ENCODE data around the gene HOXD9.
A peak's percentile ranks its signal among the peaks of the same experiment; 100 is the strongest.

Gene HOXD9

DNA sequence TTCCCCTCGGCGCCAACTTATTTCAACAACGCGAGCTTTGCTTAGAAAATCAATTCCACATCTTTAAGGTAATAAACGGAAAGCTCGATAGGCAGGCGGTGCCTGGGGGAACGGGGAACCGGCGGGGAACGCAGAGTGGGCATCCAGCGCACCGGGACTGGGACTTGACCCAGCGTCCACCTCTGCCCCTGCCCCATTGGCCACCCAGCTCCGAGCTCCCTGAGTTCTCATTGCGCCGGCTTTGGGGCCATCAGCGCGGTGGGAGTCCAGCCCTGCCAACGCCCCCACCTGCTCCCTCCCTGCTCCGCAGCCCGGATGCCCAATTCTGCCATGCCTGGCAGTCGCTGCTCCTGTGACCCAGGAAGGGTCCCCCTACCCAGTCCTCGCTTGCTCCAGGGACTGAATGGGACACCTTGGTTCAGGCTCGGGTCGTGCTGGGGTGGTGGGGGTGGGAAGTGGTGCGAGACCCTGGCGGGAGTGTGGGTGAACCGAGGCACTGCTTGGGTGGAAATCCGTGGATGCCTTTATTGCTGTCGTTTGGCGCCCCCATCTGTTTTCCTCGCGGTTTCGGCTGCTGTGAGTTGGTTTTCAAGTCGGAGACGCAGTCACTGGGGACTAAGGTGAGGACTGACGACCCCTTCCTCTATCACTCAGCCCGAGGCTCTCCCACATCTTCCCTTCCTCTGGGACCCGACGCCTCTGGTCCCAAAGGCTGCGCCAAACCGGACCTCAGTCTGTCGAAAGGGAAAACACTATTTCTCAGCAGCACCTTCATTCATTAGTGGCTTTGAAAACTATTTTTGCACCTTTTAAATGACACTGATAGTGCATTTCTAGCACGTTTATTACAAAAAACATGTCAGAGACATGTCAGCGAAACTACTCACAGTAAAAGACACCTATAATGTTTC lies 36.4 kb upstream of the HOXD9 start:
- no peak for DNase-seq (ENCODE audit: low read depth)

DNA sequence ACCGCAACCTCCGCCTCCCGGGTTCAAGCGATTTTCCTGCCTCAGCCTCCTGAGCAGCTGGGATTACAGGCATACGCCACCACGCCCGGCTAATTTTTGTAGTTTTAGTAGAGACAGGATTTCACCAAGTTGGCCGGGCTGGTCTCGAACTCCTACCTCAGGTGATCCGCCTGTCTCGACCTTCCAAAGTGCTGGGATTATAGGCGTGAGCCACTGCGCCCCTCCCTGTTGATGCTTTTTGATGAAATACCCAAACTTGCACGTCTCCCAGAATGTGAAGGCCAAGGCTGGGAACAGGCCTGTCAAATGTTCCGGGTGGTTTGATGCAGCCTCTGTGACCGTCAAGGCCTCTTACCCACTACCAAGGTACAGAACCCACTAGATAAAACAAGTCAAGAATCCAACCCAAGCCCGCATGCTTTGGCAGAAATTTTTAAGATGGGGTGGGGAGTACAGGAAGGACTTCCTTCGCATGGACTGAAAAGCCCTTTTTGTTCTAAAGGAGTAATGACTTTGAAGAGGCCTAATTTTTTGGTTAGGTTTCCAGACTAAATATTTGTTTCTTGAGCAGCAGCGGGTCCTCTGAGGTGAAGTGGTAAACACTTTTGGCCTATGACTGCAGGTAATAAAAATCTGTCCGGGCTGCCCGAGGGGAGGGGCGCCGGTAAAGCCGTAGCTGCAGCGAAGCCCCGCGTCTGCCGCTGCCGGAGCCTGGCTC lies 35.0 kb upstream of the HOXD9 start:
- no peak for DNase-seq (ENCODE audit: low read depth)

DNA sequence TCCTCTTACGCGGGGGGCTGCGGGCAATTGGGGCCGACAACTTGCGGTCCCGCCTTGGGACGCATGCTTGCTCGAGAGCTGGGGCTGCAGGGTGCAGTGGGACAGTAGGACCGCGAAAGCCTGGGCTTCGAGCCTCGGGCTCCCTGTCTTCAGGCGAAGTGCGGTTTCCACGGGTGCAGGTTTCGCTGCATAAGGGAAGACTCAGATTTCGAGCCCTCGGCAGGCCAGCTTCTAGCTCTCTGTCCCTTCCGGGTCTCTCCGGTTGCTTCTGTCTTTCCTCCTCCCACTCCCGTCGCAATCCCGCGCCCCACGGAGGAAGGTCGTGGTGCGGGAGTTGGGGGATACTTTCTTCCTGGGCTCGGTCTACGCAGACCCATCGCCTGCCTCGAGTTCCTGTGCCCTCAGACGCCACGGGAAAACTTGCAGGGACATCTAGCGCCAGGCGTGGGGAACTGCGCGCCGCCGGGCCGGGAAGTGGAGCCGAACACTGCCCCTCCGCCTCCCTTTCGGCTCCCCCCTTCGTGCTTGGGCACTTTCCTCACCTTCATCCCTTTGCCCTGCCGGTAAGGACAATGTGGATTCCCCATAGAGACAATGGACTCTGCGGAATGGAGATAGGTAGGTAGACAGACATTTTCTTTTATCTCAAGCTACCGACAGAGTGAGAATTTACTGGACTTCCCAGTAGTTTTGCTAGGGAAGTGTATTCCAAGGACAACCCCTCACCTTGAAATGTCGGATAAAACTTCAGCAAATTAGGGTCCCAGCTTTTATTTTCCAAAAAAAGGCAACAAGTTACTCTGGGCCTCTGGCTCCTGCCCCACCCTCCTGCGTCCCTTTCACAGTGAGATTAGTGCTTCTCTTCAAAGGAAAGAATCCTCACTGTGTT lies 34.2 kb upstream of the HOXD9 start:
- no peak for DNase-seq (ENCODE audit: low read depth)

DNA sequence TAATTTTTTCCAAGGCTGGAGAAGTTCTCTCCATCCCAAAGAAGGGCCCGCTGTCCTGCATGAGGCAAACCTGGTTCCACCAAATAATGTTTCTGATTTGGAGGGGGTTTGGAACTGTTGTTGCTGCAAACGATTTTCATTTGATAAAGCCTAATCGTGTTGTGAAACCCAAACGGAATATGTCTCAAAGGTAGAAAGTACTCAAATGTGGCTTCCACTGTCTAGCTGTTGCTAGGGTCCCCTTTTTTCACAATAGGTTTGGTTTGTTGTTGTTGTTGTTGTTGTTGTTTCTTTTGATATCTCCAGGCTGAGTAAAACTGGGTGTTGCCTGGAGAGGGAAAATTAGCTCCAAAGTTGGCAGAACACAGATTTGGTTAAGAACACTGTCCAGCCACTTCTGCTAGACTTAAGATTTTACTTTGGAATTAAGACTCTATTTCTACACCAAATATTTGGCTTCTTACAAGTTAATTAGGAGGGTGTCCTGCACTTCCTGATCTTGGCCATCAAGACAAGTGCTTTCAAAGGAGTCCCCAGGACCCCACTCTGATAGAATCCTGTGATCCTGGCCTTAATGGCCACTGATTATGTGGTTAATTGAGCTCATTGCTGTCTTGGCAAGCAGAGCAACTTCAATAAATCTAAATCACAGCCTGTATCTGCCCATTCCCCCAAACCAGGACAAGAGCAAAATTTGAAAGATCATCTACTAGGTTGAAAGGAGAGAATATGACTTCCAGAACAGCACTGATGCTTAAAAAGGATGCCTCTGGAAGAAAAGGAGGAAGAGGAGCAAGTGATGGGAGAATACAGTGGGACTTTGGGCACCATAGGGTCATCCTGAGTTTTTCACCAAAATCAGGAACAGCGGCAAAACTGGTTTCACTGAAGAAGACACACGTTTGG lies 33.3 kb upstream of the HOXD9 start:
- DNase-seq (ENCODE audit: low read depth) = no peak

DNA sequence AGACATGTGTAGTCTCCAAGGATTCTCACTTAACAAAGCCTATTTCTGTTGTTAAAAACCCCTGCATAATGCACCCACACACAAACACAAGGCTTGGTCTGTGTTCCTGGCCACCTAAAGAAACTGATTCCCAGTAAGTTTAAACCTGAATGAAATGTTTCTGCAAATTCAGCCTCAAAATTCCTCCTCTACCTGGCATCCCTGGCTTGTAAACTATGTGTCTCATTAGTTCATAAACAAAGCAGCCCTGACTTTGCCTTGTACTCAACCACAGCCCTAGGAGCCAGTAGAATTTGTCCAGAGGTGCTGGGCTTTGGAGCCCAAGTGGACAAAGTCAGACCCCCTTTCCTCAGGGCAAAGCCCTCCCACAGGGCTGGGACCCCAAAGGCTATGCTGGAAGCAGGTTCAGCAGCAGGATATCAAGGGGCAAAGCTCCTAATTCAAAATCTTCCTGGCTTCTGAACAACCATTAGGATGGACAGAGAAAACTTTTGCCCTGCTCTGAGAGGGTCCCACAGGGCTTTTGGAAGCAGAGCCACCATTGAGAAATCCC lies 32.6 kb upstream of the HOXD9 start:
- no peak for DNase-seq (ENCODE audit: low read depth)

DNA sequence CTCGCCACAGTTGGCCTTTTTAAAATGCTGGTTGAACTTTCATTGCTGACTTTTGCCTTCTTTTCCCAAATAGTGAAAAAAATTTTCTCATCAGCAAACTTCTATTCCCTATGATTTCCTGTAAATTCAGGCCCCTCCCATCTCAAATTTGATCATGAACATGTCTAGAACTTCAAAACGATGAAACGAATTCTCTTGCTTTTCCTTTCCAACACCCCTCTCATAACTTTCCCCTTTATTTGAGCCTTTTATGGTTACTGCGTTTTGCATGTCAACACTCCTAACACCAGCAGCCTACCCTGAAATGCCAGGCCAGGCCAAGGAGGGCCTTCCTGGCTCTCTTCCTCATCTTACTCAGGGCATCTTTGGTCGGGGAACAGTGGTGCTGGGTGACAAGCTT lies 31.7 kb upstream of the HOXD9 start:
- no peak for DNase-seq (ENCODE audit: low read depth)

DNA sequence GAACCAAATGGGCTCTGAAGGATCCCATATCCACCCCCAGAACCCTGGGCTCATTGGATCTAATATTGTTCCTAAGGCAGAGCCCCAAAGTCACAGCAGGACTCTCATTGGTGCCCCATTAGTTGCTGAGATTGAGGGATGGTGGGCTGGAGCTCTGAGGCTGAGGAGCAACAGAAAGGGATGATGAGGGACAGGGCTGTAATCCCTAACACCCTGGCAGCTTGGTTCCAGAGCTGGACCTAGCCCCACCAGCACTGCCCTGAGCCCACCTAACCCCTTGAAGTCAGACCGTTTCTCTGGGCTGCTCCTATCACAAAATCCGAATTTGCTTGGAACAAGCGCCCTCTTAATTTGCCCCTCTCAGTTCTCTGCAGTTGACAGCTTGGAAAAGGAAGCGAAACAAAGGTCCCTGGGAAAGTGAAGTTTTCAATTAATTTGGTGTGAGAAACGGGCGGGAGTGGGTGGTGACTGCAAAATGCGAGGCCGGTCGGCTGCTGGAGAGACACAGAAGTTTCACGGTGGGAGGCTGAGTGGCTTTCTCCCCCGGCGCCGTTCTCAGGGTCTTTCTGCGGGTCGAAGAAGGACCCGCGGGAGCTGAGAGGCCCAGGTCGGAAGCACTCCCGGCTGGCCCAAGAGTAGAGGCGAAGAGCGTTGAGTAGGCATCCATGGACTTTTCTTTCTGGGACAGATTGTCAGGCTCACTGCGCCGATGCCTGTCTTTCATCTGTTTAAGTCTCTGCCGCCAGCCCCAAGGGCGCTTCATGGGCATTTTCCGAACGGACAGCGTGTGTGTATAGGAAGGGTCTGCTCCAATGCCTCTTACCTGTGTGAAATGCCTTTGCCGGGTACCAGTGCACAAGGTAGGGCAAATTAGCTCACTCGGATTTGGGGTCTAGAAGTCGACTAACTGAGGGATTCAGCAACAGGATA lies 30.9 kb upstream of the HOXD9 start:
- no peak for DNase-seq (ENCODE audit: low read depth)

DNA sequence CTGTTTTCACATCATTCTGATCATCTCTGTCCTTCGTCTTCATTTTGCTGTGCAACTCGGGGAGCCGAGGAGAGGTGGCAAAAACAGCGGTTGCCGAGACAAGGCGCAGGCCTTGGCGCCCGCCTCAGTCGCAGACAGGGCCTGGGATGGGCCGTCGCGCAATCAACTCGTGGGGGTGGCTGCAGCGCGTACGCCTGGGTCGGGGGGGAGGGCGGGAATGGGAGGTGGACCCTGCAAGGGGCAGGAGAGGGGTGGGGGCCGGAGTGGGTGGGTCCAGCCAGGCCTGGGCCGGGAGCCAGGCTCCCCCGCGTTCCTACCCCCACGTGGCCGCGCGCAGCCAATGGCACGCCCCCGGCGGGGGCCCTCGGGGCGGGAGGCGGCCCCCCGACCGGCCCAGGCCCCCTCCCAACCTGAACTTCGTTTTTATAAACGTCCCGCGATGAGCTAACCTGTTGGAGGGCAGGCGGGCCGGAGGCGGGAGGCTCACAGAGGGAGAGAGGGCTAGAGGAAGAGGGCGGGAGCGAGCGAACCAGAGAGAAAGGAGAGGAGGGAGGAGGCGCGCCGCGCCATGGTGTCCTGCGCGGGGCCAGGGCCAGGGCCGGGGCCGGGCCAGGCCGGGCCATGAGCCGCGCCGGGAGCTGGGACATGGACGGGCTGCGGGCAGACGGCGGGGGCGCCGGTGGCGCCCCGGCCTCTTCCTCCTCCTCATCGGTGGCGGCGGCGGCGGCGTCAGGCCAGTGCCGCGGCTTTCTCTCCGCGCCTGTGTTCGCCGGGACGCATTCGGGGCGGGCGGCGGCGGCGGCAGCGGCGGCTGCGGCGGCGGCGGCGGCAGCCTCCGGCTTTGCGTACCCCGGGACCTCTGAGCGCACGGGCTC lies 30.0 kb upstream of the HOXD9 start, which contains the start of gene HOXD13:
Gene HOXD13, plus strand, starts transcription at position 452 of the 875 bp plus-strand sequence. Its CDS starts 170 bp downstream, at position 622.
- DNase-seq (ENCODE audit: low read depth) = no peak

DNA sequence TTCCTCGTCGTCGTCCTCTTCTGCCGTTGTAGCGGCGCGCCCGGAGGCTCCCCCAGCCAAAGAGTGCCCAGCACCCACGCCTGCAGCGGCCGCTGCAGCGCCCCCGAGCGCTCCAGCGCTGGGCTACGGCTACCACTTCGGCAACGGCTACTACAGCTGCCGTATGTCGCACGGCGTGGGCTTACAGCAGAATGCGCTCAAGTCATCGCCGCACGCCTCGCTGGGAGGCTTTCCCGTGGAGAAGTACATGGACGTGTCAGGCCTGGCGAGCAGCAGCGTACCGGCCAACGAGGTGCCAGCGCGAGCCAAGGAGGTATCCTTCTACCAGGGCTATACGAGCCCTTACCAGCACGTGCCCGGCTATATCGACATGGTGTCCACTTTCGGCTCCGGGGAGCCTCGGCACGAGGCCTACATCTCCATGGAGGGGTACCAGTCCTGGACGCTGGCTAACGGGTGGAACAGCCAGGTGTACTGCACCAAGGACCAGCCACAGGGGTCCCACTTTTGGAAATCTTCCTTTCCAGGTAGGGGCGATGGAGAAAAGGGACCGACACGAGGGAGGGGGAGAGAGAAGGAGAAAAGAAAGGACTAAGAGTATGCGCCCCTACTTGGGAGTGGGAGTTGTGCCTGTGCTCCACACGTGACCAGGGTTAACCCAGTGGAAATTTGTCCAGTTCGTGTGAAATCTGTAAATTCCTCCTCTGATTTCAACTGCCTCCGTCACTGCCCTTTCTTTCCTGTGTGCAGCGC lies 29.2 kb upstream of the HOXD9 start:
- DNase-seq (ENCODE audit: low read depth) = no peak

DNA sequence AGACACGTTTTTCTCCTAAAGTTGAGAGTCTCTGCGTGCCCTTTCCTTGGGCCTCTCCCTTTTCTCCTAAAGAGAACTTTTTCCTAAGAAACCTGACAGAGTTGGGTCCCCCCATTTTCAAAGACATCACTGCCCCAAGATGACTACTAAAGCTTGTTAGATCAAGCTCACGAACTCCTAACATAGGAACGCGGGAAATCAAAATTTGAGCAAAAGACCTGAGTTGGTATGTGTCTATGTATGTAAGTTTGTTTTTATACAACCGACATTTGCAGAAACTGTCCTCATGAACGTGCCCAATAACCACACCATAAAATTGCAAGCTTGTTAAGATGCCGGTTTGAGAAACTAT lies 28.6 kb upstream of the HOXD9 start:
- no peak for DNase-seq (ENCODE audit: low read depth)

DNA sequence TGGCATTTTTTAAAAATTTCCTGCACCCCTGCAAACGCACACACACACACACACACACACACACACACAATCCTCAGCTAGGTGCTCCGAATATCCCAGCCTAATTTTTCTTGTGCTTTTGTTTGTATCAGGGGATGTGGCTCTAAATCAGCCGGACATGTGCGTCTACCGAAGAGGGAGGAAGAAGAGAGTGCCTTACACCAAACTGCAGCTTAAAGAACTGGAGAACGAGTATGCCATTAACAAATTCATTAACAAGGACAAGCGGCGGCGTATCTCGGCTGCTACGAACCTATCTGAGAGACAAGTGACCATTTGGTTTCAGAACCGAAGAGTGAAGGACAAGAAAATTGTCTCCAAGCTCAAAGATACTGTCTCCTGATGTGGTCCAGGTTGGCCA lies 28.2 kb upstream of the HOXD9 start:
- no peak for DNase-seq (ENCODE audit: low read depth)

DNA sequence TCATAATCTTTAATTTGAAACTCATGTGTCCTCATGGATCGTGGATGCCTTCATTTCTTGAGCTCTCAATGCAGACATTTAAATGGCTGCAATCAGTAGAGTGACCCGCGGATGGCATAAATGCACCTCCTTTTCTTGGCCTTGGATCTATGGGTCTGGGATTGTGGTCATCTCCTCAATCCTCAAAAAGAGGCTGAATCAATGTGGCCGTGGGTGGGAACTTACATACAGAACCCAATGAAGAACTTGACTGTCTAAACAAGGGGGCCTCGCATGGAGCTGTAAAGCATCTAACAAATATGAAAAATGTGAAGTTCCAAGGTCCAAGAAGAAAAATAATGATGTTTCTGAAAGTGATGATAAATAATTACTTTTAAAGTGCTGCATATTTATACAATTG lies 27.1 kb upstream of the HOXD9 start:
- DNase-seq (ENCODE audit: low read depth) = no peak

DNA sequence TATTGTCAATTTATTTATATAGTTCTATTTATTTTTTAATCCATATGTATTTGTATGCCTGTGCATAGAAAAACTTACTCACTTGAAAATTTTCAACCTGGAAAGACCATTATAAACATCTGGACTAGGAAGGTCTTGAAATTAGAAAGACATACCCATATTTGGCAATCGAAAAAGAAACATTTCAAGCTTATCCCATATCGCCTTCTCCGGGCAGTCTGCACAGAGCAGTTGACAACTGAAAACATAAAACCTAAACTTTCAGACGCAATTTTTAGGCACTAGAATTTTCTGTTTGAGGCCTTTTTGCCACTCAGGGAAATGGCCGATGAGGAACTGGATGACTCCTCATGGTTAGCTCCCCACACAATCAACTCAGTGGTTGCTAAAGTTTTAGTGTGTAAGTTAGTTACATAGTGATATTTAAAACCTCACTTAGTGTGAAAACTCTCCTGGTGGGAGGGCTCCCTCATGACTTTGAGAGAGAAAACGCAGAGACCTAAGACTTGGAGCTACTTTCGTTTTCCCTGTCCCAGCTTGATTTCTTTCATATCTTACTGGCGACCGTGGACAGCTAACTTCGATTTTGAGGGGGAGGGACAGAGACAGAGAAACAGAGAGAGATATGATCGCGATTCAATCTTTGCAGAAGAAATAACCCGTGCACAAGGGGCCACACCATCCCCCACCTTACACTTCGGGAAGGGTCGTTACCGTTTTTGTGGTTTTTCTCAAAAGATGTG lies 26.1 kb upstream of the HOXD9 start:
- DNase-seq (ENCODE audit: low read depth) = no peak

DNA sequence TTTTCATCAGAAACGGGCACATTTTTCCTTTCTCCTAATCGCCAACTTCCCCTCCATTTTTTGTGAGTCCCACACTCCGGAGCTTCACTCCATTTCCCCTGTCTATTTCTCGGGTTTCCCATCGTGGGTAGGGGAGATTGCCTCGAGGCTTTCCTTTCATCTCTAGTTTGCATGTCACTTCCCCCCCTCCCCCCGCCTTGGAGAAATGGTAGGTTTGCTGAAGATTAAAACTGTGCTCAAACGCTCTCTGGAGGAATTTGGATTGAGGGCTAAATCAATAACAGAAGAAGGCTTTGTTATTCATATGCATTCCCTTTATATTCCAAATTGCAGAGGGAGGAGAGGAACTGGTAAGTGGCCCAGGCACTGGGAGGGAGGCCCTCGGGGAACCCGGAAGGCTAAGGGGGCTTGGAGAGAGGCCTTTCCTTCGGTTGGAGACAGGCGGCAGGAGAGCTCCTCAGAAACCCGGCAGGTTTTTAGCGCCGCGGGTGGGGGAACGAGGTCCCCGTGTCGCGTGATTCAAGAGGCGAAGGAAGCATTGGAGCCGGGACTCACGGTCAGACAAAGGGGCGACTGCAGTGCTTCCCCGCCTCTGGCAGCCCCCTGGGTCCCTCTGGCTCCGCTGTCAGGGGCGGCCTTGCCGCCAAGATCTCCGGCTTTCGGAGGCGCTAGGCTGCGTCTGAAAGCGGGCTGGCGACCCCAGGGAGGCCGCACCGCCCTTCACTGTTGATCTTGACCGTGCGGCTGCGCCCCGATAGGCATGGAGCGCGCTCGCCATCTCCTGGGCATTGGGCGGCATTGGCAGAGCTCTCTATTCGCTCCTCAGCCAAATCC lies 25.3 kb upstream of the HOXD9 start:
- DNase-seq (ENCODE audit: low read depth) = peak; percentile 18

DNA sequence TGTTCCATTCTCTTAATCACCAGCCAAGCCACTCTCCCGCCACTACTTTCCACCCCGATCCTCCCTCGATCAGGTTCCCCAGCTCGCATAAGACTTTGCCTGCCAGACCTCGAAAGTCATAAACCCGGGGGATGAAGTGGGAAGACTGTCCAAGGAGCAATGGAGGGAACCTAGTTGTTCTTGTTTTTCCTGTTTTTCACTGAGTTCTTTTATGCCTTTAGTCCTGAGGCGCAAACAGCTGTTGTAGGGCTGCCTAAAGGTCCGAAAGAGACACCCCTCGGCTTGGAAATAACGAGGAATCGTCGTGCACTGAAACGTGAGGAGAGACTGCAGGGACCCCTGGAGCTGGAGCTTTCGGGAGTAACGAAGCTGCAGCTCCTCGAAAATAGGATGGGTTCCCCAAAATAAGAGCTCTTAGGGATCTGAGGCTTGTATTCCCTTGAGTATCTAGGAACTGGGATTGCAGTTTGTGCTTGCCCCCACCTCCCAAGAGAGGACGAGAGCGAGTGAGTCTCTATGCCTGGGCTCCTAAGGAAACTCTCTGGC lies 24.6 kb upstream of the HOXD9 start:
- DNase-seq (ENCODE audit: low read depth) = no peak

Data from T-helper 22 cell (primary cell).